HG03025 (cell line): ENCODE results near the gene CDC5L.

Source experiments
- ATAC-seq: cut with Tn5 transposase; IDR thresholded peaks from one replicate; pipeline ENCODE4 v1.9.1; 2021; ENCODE audit warnings: mild to moderate bottlenecking, moderate library complexity; ENCODE audit not compliant: unreplicated experiment, low FRiP score

Gene CDC5L

GRCh38 chr6:44410363-44410762, 22.9 kb downstream of the CDC5L start:
- ATAC-seq = no peak

GRCh38 chr6:44411141-44411540, 23.6 kb downstream of the CDC5L start:
- ATAC-seq = no peak

- ATAC-seq = no peak
Measured at GRCh38 chr6:44415449-44415848, 27.9 kb downstream of the CDC5L start.

DNA sequence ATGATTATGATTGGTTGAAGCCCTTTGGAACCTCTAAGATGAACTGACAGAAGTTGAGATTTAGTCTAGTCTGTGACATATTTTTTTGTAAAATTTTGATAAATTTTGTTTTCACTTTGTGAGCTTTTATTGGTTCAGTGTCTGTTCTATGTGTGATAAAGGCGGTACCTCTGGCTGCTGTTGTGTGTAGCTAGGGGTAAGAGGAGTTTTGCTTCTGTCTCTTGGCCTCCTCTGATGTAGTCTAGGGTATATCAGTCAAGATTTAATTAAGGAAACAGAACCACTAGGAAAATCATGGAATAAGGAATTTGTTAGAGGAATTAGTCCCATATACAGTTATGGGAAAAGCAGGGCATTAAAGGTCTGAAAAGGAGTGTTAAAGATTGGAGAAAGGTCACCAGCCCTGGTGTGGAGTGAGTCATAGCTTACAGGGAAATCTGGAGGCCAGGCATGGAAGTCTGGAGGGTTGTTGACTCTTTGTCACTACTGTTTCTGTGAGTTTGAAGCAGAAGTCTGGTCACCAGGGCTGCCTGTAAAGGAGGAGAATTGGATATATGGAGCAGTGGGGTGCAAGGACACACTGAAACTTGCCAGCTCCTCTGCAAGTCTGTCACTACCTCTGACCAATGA, 28.5 kb downstream of the CDC5L start:
- no peak for ATAC-seq

- ATAC-seq = no peak
Measured at GRCh38 chr6:44422531-44422930, 35.0 kb downstream of the CDC5L start.

DNA sequence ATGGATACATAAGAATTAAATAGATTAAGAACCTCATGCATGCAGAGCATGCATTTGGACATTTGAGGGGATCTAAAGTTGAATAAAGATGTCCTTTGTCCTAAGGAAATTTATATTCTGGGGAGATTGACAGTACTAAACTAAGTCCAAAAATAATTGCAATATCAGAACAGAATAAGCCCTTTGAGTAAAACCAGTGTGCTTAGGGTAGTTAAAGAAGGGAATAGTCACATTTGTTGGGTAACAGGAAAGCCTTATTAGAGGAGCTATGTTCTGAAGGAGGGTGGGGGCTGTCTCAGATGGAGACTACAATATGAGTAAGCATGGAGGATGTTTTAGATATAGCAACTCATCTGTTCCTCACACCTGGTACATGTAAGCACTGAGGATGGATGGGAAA, 35.8 kb downstream of the CDC5L start:
- no peak for ATAC-seq

DNA sequence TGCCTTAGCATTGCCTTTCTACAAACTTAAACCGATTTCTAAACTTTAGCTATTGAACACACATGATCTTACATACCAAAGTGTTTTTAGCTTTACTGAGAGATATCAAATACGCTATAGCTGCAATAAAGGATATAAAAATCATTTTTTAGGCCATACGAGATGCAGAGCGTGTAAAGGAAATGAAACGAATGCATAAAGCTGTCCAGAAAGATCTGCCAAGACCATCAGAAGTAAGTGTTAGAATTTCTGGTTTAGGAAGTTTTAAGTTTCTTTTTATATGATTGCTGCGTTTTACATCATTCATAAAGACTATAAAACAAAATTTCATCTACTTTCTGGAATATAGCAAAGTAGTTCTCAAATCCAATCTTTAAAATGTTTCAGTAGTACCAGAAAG, 38.4 kb downstream of the CDC5L start:
- ATAC-seq = no peak

DNA sequence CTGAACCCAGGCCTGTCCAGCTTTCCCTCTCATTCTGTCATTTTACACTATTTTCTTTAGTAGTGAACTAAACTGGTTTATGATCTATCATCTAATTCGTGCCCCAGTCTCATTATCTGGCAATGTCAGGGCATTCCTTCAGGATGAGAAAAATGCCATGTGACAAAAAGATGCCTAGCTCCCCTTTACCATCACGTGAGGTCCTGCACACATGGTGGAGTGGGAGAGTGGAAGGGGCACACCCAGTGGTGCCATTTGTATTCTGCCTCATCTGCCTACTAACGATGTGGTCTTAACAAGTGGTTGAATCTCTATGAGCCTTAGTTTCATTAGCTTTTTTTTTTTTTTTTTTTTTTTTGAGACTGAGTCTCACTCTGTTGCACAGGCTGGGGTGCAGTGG, 41.2 kb downstream of the CDC5L start:
- ATAC-seq = no peak

DNA sequence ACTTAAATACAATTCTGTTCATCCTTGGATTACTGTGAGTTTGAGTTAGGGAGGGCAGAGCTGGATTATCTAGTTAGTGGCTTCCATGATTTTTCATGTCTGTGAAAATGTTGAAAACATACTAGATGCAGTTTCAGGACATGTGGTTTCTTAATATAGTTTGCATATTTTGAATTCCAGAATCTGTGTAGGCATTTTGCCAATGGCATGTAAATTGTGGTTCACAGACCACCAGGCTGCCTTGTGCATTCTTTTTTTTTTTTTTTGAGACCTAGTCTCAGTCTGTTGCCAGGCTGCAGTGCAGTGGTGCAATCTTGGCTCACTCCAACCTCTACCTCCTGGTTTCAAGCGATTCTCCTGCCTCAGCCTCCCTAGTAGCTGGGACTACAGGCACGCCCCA, 42.8 kb downstream of the CDC5L start:
- ATAC-seq = no peak

DNA sequence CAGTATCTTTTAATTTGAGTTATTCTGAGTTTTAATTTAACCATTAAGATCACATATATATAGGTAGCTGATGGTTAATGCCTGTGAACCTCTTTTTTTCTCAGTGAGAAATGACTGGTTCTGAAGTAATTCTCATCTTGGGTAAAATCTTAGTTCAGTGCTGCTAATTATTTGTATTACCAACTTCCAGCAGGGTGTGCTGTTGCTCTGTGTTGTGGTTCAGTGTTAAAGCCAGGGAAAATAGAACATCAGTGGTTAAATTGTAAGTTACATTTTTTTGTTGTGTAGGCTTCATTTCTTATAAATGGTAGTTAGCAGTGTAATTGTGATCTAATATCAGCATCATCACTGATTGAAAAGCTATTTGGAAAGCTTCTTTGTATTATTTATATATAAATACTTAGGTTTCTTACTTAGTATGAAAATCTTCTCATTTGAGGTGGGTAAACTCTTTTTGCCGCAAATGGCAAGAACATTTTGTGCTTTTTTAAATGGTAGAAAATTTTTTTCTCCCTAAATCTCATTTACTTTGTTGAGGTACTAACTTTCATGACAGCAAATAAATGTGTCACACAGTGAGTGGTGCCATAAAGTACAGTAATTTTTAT, 43.7 kb downstream of the CDC5L start:
- no peak for ATAC-seq

- ATAC-seq = no peak
Measured at GRCh38 chr6:44432227-44432626, 44.7 kb downstream of the CDC5L start.

GRCh38 chr6:44432726-44433125, 45.2 kb downstream of the CDC5L start:
- no peak for ATAC-seq

GRCh38 chr6:44435500-44435899, 48.0 kb downstream of the CDC5L start:
- no peak for ATAC-seq

- ATAC-seq = no peak
Measured at GRCh38 chr6:44438827-44439226, 51.3 kb downstream of the CDC5L start.

- no peak for ATAC-seq
Measured at GRCh38 chr6:44439270-44440045, 52.0 kb downstream of the CDC5L start.

GRCh38 chr6:44441091-44441855, 53.8 kb downstream of the CDC5L start:
- no peak for ATAC-seq

DNA sequence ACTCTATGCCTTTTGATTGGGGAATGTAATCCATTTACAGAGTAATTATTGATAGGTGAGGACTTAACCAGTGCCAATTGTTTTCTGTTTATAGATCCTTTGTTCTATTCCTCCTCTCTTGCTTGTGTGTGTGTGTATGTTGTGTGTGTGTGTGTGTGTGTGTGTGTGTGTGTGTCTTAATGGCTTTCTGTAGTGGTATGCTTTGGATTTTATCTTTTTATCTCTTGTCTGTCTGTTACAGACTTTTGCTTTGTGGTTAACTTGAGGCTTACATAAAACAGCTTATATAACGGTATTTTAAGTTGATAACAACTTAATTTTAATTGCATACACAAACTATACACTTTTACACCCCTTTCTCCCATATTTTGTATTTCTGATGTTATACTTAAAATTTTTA, 54.7 kb downstream of the CDC5L start:
- ATAC-seq = no peak

DNA sequence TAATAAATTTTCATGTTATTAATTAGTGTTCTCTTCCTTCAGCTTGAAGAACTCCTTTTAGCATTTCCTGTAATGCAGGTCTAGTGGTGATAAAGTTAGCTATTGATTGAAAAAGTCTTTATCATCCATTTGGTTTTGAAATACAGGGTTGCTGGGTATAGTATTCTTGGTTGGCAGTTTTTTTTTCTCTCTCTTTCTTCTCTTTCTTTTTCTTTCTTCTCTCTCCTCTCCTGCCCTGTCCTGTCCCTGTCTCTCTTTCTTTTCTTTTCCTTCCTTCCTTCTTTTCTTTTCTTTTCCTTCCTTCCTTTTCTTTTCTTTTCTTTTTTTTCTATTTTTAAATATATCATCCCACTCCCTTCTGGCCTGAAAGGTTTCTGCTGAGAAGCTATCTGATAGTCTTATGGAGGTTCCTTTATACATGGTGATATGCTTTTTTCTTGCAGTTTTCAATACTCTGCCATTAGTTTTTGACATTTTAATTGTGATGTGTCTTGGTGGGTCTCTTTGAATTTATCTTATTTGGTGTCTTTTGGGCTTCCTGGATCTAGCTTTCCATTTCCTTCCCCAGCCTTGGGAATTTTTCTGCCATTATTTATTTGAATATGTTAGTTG, 55.4 kb downstream of the CDC5L start:
- no peak for ATAC-seq

DNA sequence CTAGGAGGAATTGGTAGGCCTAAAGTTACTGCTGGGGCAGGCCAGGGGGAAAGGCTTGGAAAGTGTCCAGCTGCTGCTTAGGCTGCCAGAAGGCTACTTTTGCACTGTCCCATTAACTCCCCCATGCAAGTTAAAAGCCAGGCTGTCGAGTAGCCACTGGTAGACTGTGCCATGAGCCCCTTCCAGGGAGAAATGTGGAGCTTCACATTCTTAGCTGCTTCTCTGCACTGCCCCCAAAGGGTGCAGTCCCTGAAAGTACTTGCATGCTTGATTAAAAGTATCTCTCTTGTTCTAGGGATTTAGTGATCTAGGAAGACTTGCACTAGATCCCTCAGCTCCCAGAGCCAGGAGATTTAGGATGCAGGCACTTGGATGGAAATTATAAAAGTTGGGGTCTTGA, 57.3 kb downstream of the CDC5L start:
- ATAC-seq = no peak

DNA sequence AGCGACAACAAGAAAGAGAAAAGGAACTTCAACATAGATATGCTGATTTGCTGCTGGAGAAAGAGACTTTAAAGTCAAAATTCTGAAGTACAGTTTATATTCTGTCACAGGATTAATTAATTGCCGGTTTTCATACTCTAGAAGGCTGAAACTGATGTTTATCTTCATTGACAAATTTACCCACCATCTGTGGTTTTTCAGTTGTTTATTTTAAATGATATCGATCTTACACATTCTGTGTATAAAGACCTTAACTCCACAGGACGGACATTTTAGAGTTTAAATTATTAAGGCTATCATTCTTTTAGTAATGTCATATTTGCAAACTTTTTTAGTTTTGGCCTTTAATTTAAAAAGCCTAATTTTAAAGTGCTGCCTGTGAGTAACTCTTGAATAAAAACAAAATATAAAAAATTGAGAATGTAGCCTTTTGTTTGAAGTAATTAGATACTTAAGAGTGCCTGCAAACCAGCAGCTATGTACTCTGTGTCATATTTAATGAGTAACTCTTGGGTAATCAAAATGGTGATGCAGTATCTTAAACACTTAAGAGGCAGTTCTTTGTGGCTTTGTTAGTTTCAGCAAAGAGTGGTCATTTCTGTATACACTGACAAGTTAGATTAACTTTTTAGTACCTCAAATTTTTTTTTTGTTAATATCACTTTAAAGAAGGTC, 59.3 kb downstream of the CDC5L start:
- no peak for ATAC-seq
